OCI-LY1 (cell line): ENCODE results near the gene DOK6.

ENCODE experiments used
- H2AFZ ChIP-seq: fragments of 200-600 bp; sonication (generic), shearing (Covaris generic); 2 replicates; pipeline ENCODE4 v1.6.0; 2014; ENCODE audit warnings: antibody characterized with exemption, mild to moderate bottlenecking, low read length
- H3F3A ChIP-seq: fragments of 200-600 bp; sonication (generic), shearing (Covaris generic); 2 replicates; pipeline ENCODE4 v1.6.0; 2014; ENCODE audit warnings: mild to moderate bottlenecking, antibody characterized with exemption, low read length, moderate library complexity; ENCODE audit not compliant: insufficient read depth
- H3K27ac ChIP-seq: fragments of 200-600 bp; sonication (generic); 2 replicates; pipeline ENCODE4 v1.5.1; 2014; ENCODE audit warnings: low read length, mixed run types, mild to moderate bottlenecking, low read depth; ENCODE audit not compliant: poor library complexity, severe bottlenecking
- H3K27me3 ChIP-seq: fragments of 200-600 bp; sonication (generic); 2 replicates; pipeline ENCODE4 v1.6.0; 2014; ENCODE audit warnings: antibody characterized with exemption, mild to moderate bottlenecking, low read length, moderate library complexity; ENCODE audit not compliant: insufficient read depth
- H3K36me3 ChIP-seq: fragments of 200-600 bp; sonication (generic); 2 replicates; pipeline ENCODE4 v1.6.1; 2014; ENCODE audit warnings: mild to moderate bottlenecking, antibody characterized with exemption, low read length, moderate library complexity, mixed read lengths; ENCODE audit not compliant: insufficient read depth
- H3K4me1 ChIP-seq: fragments of 200-600 bp; sonication (generic); 2 replicates; pipeline ENCODE4 v1.5.1; 2014; ENCODE audit warnings: mild to moderate bottlenecking, low read length, moderate library complexity; ENCODE audit not compliant: insufficient read depth, severe bottlenecking
- H3K4me2 ChIP-seq: fragments of 200-600 bp; sonication (generic), shearing (Covaris generic); 2 replicates; pipeline ENCODE4 v1.6.1; 2014; ENCODE audit warnings: low read length
- H3K4me3 ChIP-seq: fragments of 200-600 bp; sonication (generic); 2 replicates; pipeline ENCODE4 v1.5.1; 2014; ENCODE audit warnings: low read length, low read depth, mild to moderate bottlenecking, mixed read lengths; ENCODE audit not compliant: poor library complexity, severe bottlenecking
- H3K79me2 ChIP-seq: fragments of 200-600 bp; shearing (Covaris generic); 2 replicates; pipeline ENCODE4 v1.6.1; 2016; ENCODE audit warnings: mixed run types, low read length, mixed read lengths; ENCODE audit not compliant: insufficient read depth
- H3K9ac ChIP-seq: fragments of 200-600 bp; sonication (generic), shearing (Covaris generic); 2 replicates; pipeline ENCODE4 v1.6.1; 2014; ENCODE audit warnings: mild to moderate bottlenecking, low read length, mixed read lengths
- H3K9me2 ChIP-seq: fragments of 200-600 bp; sonication (generic), shearing (Covaris generic); 2 replicates; pipeline ENCODE4 v1.6.1; 2014; ENCODE audit warnings: low read depth, mild to moderate bottlenecking, low read length, mixed read lengths
- H3K9me3 ChIP-seq: fragments of 200-600 bp; shearing (Covaris generic); 2 replicates; pipeline ENCODE4 v1.6.1; 2014; ENCODE audit warnings: low read length, mixed read lengths
- H4K20me1 ChIP-seq: fragments of 200-600 bp; sonication (generic), shearing (Covaris generic); 2 replicates; pipeline ENCODE4 v1.6.0; 2016; ENCODE audit warnings: mild to moderate bottlenecking, low read length; ENCODE audit not compliant: insufficient read depth
- CTCF ChIP-seq: fragments of 200-600 bp; sonication (generic), shearing (Covaris generic); IDR thresholded peaks from 2 replicates; pipeline ENCODE4 v1.5.1; 2017; ENCODE audit warnings: mild to moderate bottlenecking, antibody characterized with exemption, low read length, moderate library complexity, mixed read lengths
- EZH2 ChIP-seq: fragments of 200-600 bp; sonication (generic), shearing (Covaris generic); IDR thresholded peaks from 2 replicates; pipeline ENCODE4 v1.8.0; 2017; ENCODE audit warnings: borderline replicate concordance, mixed run types, mild to moderate bottlenecking, antibody characterized with exemption, low read length, moderate library complexity, mixed read lengths

DOK6 gene

GRCh38 chr18:69495338-69495737, 94.7 kb downstream of the DOK6 start:
- H2AFZ ChIP-seq, result no peak overlapping the region
- no peaks in the 10 kb centered on the region for H4K20me1 ChIP-seq
- no peaks in the 10 kb centered on the region for H3K36me3 ChIP-seq
- H3K4me1 ChIP-seq, result no peaks in the 10 kb centered on the region
- H3K27ac ChIP-seq, result no peak overlapping the region
- no peaks in the 10 kb centered on the region for H3K79me2 ChIP-seq
- H3K9ac ChIP-seq, result no peak overlapping the region
- H3K4me2 ChIP-seq, result no peak overlapping the region
- H3K27me3 ChIP-seq, result no peaks in the 10 kb centered on the region
- H3K9me3 ChIP-seq, result no peaks in the 10 kb centered on the region
- H3K4me3 ChIP-seq, result no peak overlapping the region
- no peaks in the 10 kb centered on the region for H3K9me2 ChIP-seq
- TF ChIP-seq CTCF (no peak), EZH2 (no peak)
- H3F3A ChIP-seq, result no peaks in the 10 kb centered on the region

DNA sequence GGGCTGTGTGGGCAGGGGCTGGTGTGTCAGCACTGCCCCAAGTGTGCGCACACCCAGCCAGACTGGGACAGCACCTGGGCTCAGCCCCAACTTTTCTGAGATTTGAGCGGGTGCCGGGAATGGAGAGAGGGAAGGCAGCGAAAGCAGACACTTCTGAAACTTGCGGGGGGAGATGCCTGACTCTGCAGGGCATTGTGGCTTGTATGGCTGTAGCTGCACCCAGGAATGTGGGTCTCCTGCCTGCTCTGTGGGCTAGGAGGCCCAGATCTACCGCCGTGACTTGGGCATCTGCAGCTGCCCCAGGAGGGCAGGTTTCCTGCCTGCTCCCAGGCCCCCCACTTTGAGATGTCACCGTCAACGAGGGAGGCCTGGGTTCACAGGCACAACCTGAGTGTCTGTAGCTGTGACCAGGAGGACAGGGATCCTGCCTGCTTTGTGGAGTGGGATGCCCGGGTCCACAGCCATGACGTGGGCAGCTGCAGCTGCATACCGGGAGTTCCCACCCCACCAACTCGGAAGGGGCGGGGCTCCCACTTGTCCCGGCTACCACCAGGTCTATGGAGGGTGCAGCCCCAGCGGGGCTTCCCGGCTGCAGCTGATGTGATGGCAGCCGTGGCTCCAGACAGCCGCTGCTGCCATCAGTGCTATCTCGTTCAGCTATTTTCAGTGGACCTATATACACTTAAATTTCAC, 95.3 kb downstream of the DOK6 start:
- H3K27me3 ChIP-seq, result no peaks in the 10 kb centered on the region
- H3K36me3 ChIP-seq, result no peaks in the 10 kb centered on the region
- no peaks in the 10 kb centered on the region for H3K4me1 ChIP-seq

DNA sequence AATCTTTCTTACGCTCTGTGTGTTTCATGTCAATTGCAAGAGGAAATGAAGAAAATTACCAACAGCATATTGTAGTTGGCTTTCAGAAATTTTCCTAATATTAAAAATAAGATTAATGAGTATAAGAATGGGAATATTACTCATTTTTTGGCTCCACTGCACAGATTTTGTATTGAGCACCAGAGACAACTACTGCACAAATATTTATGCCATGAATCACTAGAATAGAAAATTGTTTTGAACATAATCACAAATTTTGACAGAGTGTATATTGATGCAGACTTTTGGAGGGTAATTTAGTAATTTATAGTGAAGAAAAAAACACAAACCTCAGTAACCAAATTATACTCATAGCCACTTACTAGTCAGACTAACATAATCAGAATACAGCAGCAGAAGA, 118.3 kb downstream of the DOK6 start:
- Histone ChIP-seq H2AFZ (no peak overlapping the region), H3K27me3 (no peaks in the 10 kb centered on the region), H3K4me3 (no peak overlapping the region), H3K4me2 (no peak overlapping the region), H3K9me3 (no peaks in the 10 kb centered on the region), H3K36me3 (no peaks in the 10 kb centered on the region), H3K4me1 (no peaks in the 10 kb centered on the region), H3K9ac (no peak overlapping the region), H3K9me2 (no peaks in the 10 kb centered on the region; the same call in 1 of the 2 replicates), H4K20me1 (no peaks in the 10 kb centered on the region), H3K79me2 (no peaks in the 10 kb centered on the region), H3F3A (no peaks in the 10 kb centered on the region), H3K27ac (no peak overlapping the region)
- TF ChIP-seq CTCF (no peak), EZH2 (no peak)

More for the DNA sequence above, 95.3 kb downstream of the DOK6 start:
- no peaks in the 10 kb centered on the region for H3K79me2 ChIP-seq
- no peak overlapping the region for H3K27ac ChIP-seq
- no peak overlapping the region for H3K9ac ChIP-seq
- no peaks in the 10 kb centered on the region for H3F3A ChIP-seq
- no peaks in the 10 kb centered on the region for H3K9me3 ChIP-seq
- TF ChIP-seq EZH2 (no peak), CTCF (no peak)
- H3K4me2 ChIP-seq, result no peak overlapping the region
- H2AFZ ChIP-seq, result no peak overlapping the region
- no peaks in the 10 kb centered on the region for H3K9me2 ChIP-seq
- H3K4me3 ChIP-seq, result no peak overlapping the region
- no peaks in the 10 kb centered on the region for H4K20me1 ChIP-seq
